Fibroblast of mammary gland (primary cell): ENCODE data around the gene LDLRAP1.

Source experiments
- DNase-seq: peaks from one replicate; pipeline ENCODE4 v3.0.0-alpha.2; 2010; ENCODE audit warnings: low read depth
- H3K4me3 ChIP-seq: 2 replicates; pipeline ENCODE4 v1.5.1; 2011; ENCODE audit warnings: low read depth, mild to moderate bottlenecking, low read length, moderate library complexity; ENCODE audit not compliant: control insufficient read depth
- CTCF ChIP-seq: conservative IDR thresholded peaks from 2 replicates; pipeline ENCODE4 v1.5.1; 2011; ENCODE audit warnings: low read depth, low read length, inconsistent platforms; ENCODE audit not compliant: control insufficient read depth, insufficient read depth

LDLRAP1 gene

GRCh38 chr1:25562101-25562927 is 18.9 kb downstream of the LDLRAP1 start:
- no peak overlapping the region for H3K4me3 ChIP-seq
- DNase-seq = no peak
- no peak for TF ChIP-seq CTCF

- no peak for TF ChIP-seq CTCF
- H3K4me3 ChIP-seq = no peak overlapping the region
- DNase-seq = no peak
Measured at GRCh38 chr1:25562928-25563283, 19.5 kb downstream of the LDLRAP1 start.

- no peak for TF ChIP-seq CTCF
- no peak for DNase-seq
- H3K4me3 ChIP-seq = no peak overlapping the region
Measured at GRCh38 chr1:25563330-25564215, 20.2 kb downstream of the LDLRAP1 start.

- no peak for TF ChIP-seq CTCF
- DNase-seq = no peak
- H3K4me3 ChIP-seq = no peak overlapping the region
Measured at GRCh38 chr1:25564777-25565574, 21.6 kb downstream of the LDLRAP1 start.

GRCh38 chr1:25565626-25566025 is 22.2 kb downstream of the LDLRAP1 start:
- no peak overlapping the region for H3K4me3 ChIP-seq
- DNase-seq = no peak
- TF ChIP-seq CTCF = no peak

GRCh38 chr1:25566176-25566729 is 22.8 kb downstream of the LDLRAP1 start:
- TF ChIP-seq CTCF = no peak
- no peak overlapping the region for H3K4me3 ChIP-seq
- no peak for DNase-seq
